ENCODE data around the gene GCA.

GCA gene

GRCh38 chr2:162344617-162344950 is 652 bp downstream of the GCA start:
- TF ChIP-seq ZNF274 (IDR thresholded peaks at IDR 0.05; ENCODE audit: low read depth, low read length), result no peak
- H3K4me3 ChIP-seq (ENCODE audit: low read length), result peak overlapping the region; percentile 92

GRCh38 chr2:162365392-162365791 is 21.5 kb downstream of the GCA start:
- TF ChIP-seq ZNF274 (IDR thresholded peaks at IDR 0.05; ENCODE audit: low read depth, low read length), result no peak

GRCh38 chr2:162368494-162368893 is 24.6 kb downstream of the GCA start:
- no peak for TF ChIP-seq ZNF274 (IDR thresholded peaks at IDR 0.05; ENCODE audit: low read depth, low read length)
- H3K4me3 ChIP-seq (ENCODE audit: low read length), result no peak overlapping the region

More at GRCh38 chr2:162365392-162365791, 21.5 kb downstream of the GCA start:
- no peak overlapping the region for H3K4me3 ChIP-seq (ENCODE audit: low read length)

DNA sequence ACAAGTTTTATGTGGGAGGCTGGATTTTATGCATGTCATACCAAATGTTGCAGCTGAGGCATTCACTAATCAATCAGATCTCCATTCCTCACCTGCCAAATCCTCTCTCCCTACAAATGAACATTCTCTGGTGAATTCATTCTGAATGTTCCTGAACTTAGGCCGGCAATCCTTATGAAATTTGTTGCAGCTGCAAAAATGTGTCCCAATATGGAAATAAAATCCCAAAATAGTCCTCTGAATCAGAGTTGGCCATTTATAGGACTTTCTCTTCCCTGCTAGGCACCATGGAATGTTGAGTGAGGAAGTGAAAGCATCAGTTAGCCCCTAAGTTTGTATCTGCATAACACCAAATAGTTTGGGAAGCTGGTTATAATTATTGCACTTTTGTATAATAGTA is 25.6 kb downstream of the GCA start:
- no peak overlapping the region for H3K4me3 ChIP-seq (ENCODE audit: low read length)
- TF ChIP-seq ZNF274 (IDR thresholded peaks at IDR 0.05; ENCODE audit: low read depth, low read length), result no peak

DNA sequence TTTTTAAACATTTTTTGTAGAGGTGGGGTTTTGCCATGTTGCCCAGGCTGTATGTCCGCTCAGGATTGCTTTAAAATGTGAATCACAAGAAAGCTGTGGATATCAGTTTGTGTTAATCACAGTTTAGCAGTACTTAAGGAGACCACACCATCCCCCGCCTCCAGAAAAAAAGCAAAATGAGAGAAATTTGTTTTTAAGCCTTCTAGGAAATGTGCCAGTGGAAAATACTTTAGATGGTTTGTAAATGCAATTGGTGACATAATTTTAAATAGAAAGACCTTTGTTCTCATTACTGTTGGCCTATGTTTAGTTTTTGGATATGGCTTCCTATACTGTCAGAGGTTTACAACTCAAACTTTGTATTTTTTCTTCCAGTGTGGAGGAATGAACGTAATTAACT is 27.0 kb downstream of the GCA start:
- H3K4me3 ChIP-seq (ENCODE audit: low read length), result no peak overlapping the region
- TF ChIP-seq ZNF274 (IDR thresholded peaks at IDR 0.05; ENCODE audit: low read depth, low read length), result no peak

DNA sequence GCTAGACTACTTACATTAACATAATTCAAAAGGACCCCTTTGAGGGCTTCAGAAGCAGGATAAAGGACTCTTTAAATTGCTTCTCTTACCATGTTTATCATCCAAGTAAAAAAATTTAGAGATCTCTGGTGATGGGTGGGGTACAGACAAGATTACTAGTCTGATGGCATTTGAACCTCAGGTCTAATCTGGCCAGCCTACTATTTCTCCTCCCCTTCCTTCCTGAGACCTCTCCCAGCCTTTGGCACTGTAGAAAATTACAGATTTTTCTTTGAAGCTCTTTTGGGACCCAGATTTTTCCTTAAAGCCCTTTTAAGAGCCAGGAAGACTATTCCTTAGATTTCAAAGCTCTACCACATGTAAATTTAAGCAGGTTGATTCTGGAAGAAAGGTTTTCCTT is 28.9 kb downstream of the GCA start:
- TF ChIP-seq ZNF274 (IDR thresholded peaks at IDR 0.05; ENCODE audit: low read depth, low read length), result no peak
- H3K4me3 ChIP-seq (ENCODE audit: low read length), result no peak overlapping the region

GRCh38 chr2:162379719-162380580 is 36.0 kb downstream of the GCA start:
- no peak for TF ChIP-seq ZNF274 (IDR thresholded peaks at IDR 0.05; ENCODE audit: low read depth, low read length)
- H3K4me3 ChIP-seq (ENCODE audit: low read length), result no peak overlapping the region

DNA sequence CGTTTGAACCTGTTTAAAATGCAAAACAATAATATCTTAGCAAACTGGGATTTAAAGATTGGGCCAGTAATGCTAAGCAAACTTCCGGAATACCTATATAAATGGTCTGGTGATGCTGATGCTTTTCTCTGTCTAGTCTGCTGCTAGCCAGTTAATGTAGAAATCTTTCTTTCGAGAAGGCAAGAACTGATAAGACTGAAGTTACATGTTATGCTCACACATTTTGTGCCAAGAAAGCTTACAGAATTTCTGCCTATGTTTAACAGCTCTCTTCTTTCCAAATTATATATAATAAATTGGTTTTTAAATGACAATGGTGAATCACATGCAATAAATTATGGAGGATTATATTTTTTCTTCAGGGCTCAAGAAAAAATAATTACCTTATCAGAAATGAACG is 37.9 kb downstream of the GCA start:
- H3K4me3 ChIP-seq (ENCODE audit: low read length), result no peak overlapping the region
- no peak for TF ChIP-seq ZNF274 (IDR thresholded peaks at IDR 0.05; ENCODE audit: low read depth, low read length)

- H3K4me3 ChIP-seq (ENCODE audit: low read length), result no peak overlapping the region
- no peak for TF ChIP-seq ZNF274 (IDR thresholded peaks at IDR 0.05; ENCODE audit: low read depth, low read length)
Measured at GRCh38 chr2:162382278-162382677, 38.3 kb downstream of the GCA start.

GRCh38 chr2:162385536-162385935 is 41.6 kb downstream of the GCA start:
- H3K4me3 ChIP-seq (ENCODE audit: low read length), result no peak overlapping the region
- TF ChIP-seq ZNF274 (IDR thresholded peaks at IDR 0.05; ENCODE audit: low read depth, low read length), result no peak

- no peak for TF ChIP-seq ZNF274 (IDR thresholded peaks at IDR 0.05; ENCODE audit: low read depth, low read length)
- H3K4me3 ChIP-seq (ENCODE audit: low read length), result no peak overlapping the region
Measured at GRCh38 chr2:162390801-162391200, 46.9 kb downstream of the GCA start.

GRCh38 chr2:162400336-162400735 is 56.4 kb downstream of the GCA start:
- no peak for TF ChIP-seq ZNF274 (IDR thresholded peaks at IDR 0.05; ENCODE audit: low read depth, low read length)
- no peak overlapping the region for H3K4me3 ChIP-seq (ENCODE audit: low read length)

- TF ChIP-seq ZNF274 (IDR thresholded peaks at IDR 0.05; ENCODE audit: low read depth, low read length), result no peak
- H3K4me3 ChIP-seq (ENCODE audit: low read length), result no peak overlapping the region
Measured at GRCh38 chr2:162401871-162402270, 57.9 kb downstream of the GCA start.

GRCh38 chr2:162403884-162404283 is 60.0 kb downstream of the GCA start:
- no peak overlapping the region for H3K4me3 ChIP-seq (ENCODE audit: low read length)
- no peak for TF ChIP-seq ZNF274 (IDR thresholded peaks at IDR 0.05; ENCODE audit: low read depth, low read length)

Data from GM08714 (cell line).